Measurements from ENCODE around the gene CPD.
"Not testable (repeated sequence)": the region's sequence is repeated elsewhere in the genome, so short reads cannot be mapped to it uniquely, and the experiment has no call there.

The CPD gene

GRCh38 chr17:30415491-30415890, 36.8 kb downstream of the CPD start:
- Histone ChIP-seq H3K27ac (no peak overlapping the region), H3K9me3 (ENCODE audit: low read depth, low read length) (no peaks in the 10 kb centered on the region), H3K36me3 (ENCODE audit: insufficient read depth, low read length) (no peaks in the 10 kb centered on the region), H3K9ac (ENCODE audit: insufficient read length) (no peak overlapping the region), H3K4me3 (no peak overlapping the region)
- DNase-seq (ENCODE audit: low read depth, low spot score), result no peak
- TF ChIP-seq POLR2AphosphoS5 (IDR thresholded peaks at IDR 0.05; ENCODE audit: borderline replicate concordance, low read depth, low read length) (no peak), FOXP2 (optimal IDR thresholded peaks at IDR 0.05; ENCODE audit: control extremely low read depth, extremely low read length, insufficient read depth) (no peak), EZH2 (IDR thresholded peaks at IDR 0.05) (no peak)

GRCh38 chr17:30418070-30418469, 39.3 kb downstream of the CPD start:
- H3K4me3 ChIP-seq; DNase-seq (ENCODE audit: low read depth, low spot score); H3K27ac ChIP-seq; H3K36me3 ChIP-seq (ENCODE audit: insufficient read depth, low read length); H3K9me3 ChIP-seq (ENCODE audit: low read depth, low read length); H3K9ac ChIP-seq (ENCODE audit: insufficient read length): not testable (repeated sequence)

DNA sequence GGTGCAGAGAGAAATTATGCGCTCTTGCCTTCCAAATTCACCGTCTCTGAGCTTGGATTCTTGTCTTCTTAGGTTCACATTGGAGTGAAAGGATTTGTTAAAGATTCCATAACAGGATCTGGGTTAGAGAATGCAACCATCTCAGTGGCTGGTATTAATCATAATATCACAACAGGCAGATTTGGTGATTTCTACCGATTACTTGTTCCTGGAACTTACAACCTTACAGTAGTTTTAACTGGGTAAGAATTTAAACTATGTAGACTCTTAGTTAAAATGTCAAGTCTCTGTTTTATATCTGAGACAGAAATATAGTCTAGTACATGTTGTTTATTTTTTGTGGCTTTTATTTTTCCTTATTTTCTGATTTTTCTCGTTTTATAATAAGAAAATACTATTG, 42.9 kb downstream of the CPD start:
- Histone ChIP-seq H3K9ac (ENCODE audit: insufficient read length) (no peak overlapping the region), H3K4me3 (no peak overlapping the region), H3K36me3 (ENCODE audit: insufficient read depth, low read length) (peaks cover 6% of the 10 kb centered on the region), H3K27ac (no peak overlapping the region), H3K9me3 (ENCODE audit: low read depth, low read length) (no peaks in the 10 kb centered on the region)
- no peak for DNase-seq (ENCODE audit: low read depth, low spot score)
- TF ChIP-seq POLR2AphosphoS5 (IDR thresholded peaks at IDR 0.05; ENCODE audit: borderline replicate concordance, low read depth, low read length), result no peak
- TF ChIP-seq FOXP2 (optimal IDR thresholded peaks at IDR 0.05; ENCODE audit: control extremely low read depth, extremely low read length, insufficient read depth), result no peak
- TF ChIP-seq EZH2 (IDR thresholded peaks at IDR 0.05), result no peak

DNA sequence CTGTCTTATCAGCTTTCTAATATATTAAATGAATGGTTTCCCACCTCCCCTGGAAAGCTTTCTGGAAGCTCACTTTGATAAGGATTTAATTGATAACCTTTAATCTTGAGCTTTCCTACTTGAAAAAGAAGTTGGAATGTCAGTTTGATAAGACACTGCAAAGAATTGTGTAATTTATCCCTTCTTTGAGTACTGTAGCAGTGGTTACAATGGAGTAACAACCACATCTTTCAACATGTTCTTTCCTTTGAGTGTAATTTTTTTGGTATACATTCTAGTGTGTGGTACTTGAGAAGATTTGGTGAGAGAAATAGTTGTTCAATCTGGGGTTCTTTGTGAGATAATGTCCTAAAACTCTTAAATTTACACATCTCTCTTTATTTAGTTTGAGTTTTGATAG, 43.4 kb downstream of the CPD start:
- no peak for DNase-seq (ENCODE audit: low read depth, low spot score)
- no peak overlapping the region for H3K27ac ChIP-seq
- TF ChIP-seq POLR2AphosphoS5 (IDR thresholded peaks at IDR 0.05; ENCODE audit: borderline replicate concordance, low read depth, low read length) (no peak), FOXP2 (optimal IDR thresholded peaks at IDR 0.05; ENCODE audit: control extremely low read depth, extremely low read length, insufficient read depth) (no peak), EZH2 (IDR thresholded peaks at IDR 0.05) (no peak)
- no peaks in the 10 kb centered on the region for H3K9me3 ChIP-seq (ENCODE audit: low read depth, low read length)
- peaks cover 6% of the 10 kb centered on the region for H3K36me3 ChIP-seq (ENCODE audit: insufficient read depth, low read length)
- H3K4me3 ChIP-seq, result no peak overlapping the region
- H3K9ac ChIP-seq (ENCODE audit: insufficient read length), result no peak overlapping the region

GRCh38 chr17:30424471-30424870, 45.7 kb downstream of the CPD start:
- Histone ChIP-seq H3K4me3 (no peak overlapping the region), H3K27ac (no peak overlapping the region), H3K9ac (ENCODE audit: insufficient read length) (no peak overlapping the region), H3K9me3 (ENCODE audit: low read depth, low read length) (no peaks in the 10 kb centered on the region), H3K36me3 (ENCODE audit: insufficient read depth, low read length) (peaks cover 6% of the 10 kb centered on the region)
- DNase-seq (ENCODE audit: low read depth, low spot score), result no peak
- no peak for TF ChIP-seq EZH2 (IDR thresholded peaks at IDR 0.05)
- no peak for TF ChIP-seq POLR2AphosphoS5 (IDR thresholded peaks at IDR 0.05; ENCODE audit: borderline replicate concordance, low read depth, low read length)
- no peak for TF ChIP-seq FOXP2 (optimal IDR thresholded peaks at IDR 0.05; ENCODE audit: control extremely low read depth, extremely low read length, insufficient read depth)

- Histone ChIP-seq H3K9me3 (ENCODE audit: low read depth, low read length) (no peaks in the 10 kb centered on the region), H3K36me3 (ENCODE audit: insufficient read depth, low read length) (peaks cover 6% of the 10 kb centered on the region), H3K27ac (no peak overlapping the region), H3K4me3 (no peak overlapping the region), H3K9ac (ENCODE audit: insufficient read length) (no peak overlapping the region)
- TF ChIP-seq FOXP2 (optimal IDR thresholded peaks at IDR 0.05; ENCODE audit: control extremely low read depth, extremely low read length, insufficient read depth) (no peak), POLR2AphosphoS5 (IDR thresholded peaks at IDR 0.05; ENCODE audit: borderline replicate concordance, low read depth, low read length) (no peak), EZH2 (IDR thresholded peaks at IDR 0.05) (no peak)
- DNase-seq (ENCODE audit: low read depth, low spot score), result no peak
Measured at GRCh38 chr17:30426292-30426691, 47.6 kb downstream of the CPD start.

DNA sequence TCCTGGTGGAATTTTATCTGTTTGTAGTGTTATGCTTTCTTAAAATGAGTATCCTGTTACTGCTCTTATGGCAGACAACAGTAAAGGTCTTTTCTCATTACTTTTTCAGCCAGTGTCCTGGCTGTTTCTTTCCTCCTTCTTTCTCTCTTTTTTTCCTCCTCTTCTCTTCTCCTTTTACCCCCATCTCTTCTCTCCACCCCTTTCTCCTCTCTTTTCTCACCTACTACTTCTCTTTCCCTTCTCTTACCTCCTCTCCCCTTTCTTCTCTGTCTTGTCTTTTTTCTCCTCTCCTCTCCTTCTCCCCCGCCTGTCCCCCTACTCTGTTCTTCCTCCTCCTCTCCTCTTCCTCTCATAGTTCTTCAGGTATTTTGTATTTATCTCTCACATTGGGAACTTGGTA, 48.9 kb downstream of the CPD start:
- no peak overlapping the region for H3K9ac ChIP-seq (ENCODE audit: insufficient read length)
- no peaks in the 10 kb centered on the region for H3K9me3 ChIP-seq (ENCODE audit: low read depth, low read length)
- H3K4me3 ChIP-seq, result no peak overlapping the region
- no peak for DNase-seq (ENCODE audit: low read depth, low spot score)
- peaks cover 3% of the 10 kb centered on the region for H3K36me3 ChIP-seq (ENCODE audit: insufficient read depth, low read length)
- H3K27ac ChIP-seq, result no peak overlapping the region
- TF ChIP-seq POLR2AphosphoS5 (IDR thresholded peaks at IDR 0.05; ENCODE audit: borderline replicate concordance, low read depth, low read length), result no peak
- TF ChIP-seq EZH2 (IDR thresholded peaks at IDR 0.05), result no peak
- TF ChIP-seq FOXP2 (optimal IDR thresholded peaks at IDR 0.05; ENCODE audit: control extremely low read depth, extremely low read length, insufficient read depth), result no peak

DNA sequence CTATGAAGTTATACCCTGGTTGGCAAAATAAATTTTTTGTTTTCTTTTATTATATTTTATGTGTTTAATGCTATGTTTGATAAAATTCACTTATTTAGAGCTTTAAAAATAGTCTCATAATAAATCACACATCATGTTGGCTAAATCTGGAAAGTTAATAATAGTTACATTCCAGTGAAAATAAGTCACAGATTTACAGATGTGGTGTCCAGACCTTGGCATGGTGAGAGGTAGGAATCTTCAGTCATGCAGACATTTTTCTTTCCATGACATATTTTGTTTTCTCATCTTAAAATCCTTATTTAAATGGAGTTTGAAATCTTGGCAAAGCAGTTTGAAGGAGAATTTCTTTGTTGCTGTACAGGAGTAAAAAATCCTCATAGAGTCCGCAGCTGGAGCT, 50.4 kb downstream of the CPD start:
- no peak for DNase-seq (ENCODE audit: low read depth, low spot score)
- no peak for TF ChIP-seq FOXP2 (optimal IDR thresholded peaks at IDR 0.05; ENCODE audit: control extremely low read depth, extremely low read length, insufficient read depth)
- TF ChIP-seq POLR2AphosphoS5 (IDR thresholded peaks at IDR 0.05; ENCODE audit: borderline replicate concordance, low read depth, low read length), result no peak
- TF ChIP-seq EZH2 (IDR thresholded peaks at IDR 0.05), result no peak

DNA sequence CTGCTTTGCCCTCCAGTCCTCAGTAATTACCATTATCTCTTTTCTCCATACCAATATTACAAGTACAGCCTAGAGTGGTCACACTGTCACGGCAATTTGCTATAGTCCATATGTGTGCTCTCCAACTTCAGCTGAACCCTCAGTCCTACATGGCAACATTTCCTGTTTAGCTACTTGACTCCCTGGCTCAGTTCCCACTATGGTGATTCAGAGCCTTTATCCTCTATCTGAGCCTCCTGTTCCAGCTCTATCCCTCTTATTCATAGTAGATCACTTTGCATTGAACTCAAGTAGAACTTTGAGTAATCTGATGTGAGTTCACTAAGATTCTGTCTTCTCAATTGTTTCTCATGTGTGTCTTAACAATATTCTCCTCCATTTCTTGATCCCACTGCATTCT, 54.8 kb downstream of the CPD start:
- DNase-seq (ENCODE audit: low read depth, low spot score), result peak; percentile 18
- H3K27ac ChIP-seq, result no peak overlapping the region
- peaks cover 13% of the 10 kb centered on the region for H3K36me3 ChIP-seq (ENCODE audit: insufficient read depth, low read length)
- no peak overlapping the region for H3K4me3 ChIP-seq
- H3K9ac ChIP-seq (ENCODE audit: insufficient read length), result no peak overlapping the region
- TF ChIP-seq FOXP2 (optimal IDR thresholded peaks at IDR 0.05; ENCODE audit: control extremely low read depth, extremely low read length, insufficient read depth) (no peak), EZH2 (IDR thresholded peaks at IDR 0.05) (no peak), POLR2AphosphoS5 (IDR thresholded peaks at IDR 0.05; ENCODE audit: borderline replicate concordance, low read depth, low read length) (no peak)
- no peaks in the 10 kb centered on the region for H3K9me3 ChIP-seq (ENCODE audit: low read depth, low read length)

More for the DNA sequence above, 50.4 kb downstream of the CPD start:
- H3K36me3 ChIP-seq (ENCODE audit: insufficient read depth, low read length), result peaks cover under 1% of the 10 kb centered on the region; the same call in 1 of the 2 replicates
- no peaks in the 10 kb centered on the region for H3K9me3 ChIP-seq (ENCODE audit: low read depth, low read length)
- H3K4me3 ChIP-seq, result no peak overlapping the region
- H3K27ac ChIP-seq, result no peak overlapping the region
- no peak overlapping the region for H3K9ac ChIP-seq (ENCODE audit: insufficient read length)

Measured in SK-N-MC (cell line).